Activated T-cell treated with anti-CD3 and anti-CD28 coated beads, Interleukin-2, amount 50 U/mL, for 24 hours (primary cell): ENCODE results near the gene NFIC.
"Not testable (repeated sequence)": the region's sequence is repeated elsewhere in the genome, so short reads cannot be mapped to it uniquely, and the experiment has no call there.

Experiments used
- DNase-seq: peaks from one replicate; pipeline ENCODE4 v3.0.0-alpha.2; 2020
- H3K27ac Mint-ChIP-seq: 2 replicates; pipeline ENCODE4 v1.8.0; 2020; ENCODE audit warnings: mild to moderate bottlenecking, mixed read lengths
- H3K27me3 Mint-ChIP-seq: 2 replicates; pipeline ENCODE4 v1.8.0; 2020; ENCODE audit warnings: mixed read lengths
- H3K36me3 Mint-ChIP-seq: 2 replicates; pipeline ENCODE4 v1.8.0; 2020; ENCODE audit warnings: low read depth, mixed read lengths
- H3K4me1 Mint-ChIP-seq: 2 replicates; pipeline ENCODE4 v1.8.0; 2020; ENCODE audit warnings: low read depth, mixed read lengths
- H3K4me3 Mint-ChIP-seq: 2 replicates; pipeline ENCODE4 v1.8.0; 2020; ENCODE audit warnings: mild to moderate bottlenecking, moderate library complexity, mixed read lengths
- H3K9me3 Mint-ChIP-seq: 2 replicates; pipeline ENCODE4 v1.8.0; 2020; ENCODE audit warnings: mixed read lengths

NFIC gene

GRCh38 chr19:3370214-3370720, 3.9 kb downstream of the NFIC start:
- no peak for DNase-seq
- Mint-ChIP-seq H3K4me3 (no peak overlapping the region), H3K9me3 (no peaks in the 10 kb centered on the region), H3K36me3 (no peaks in the 10 kb centered on the region), H3K27me3 (no peaks in the 10 kb centered on the region), H3K4me1 (peaks cover 43% of the 10 kb centered on the region), H3K27ac (no peak overlapping the region)

GRCh38 chr19:3370728-3371591, 4.6 kb downstream of the NFIC start:
- no peak for DNase-seq
- Mint-ChIP-seq H3K36me3 (peaks cover 2% of the 10 kb centered on the region), H3K4me1 (peaks cover 38% of the 10 kb centered on the region), H3K27me3 (no peaks in the 10 kb centered on the region), H3K9me3 (no peaks in the 10 kb centered on the region), H3K27ac (no peak overlapping the region), H3K4me3 (no peak overlapping the region)

GRCh38 chr19:3372413-3372812, 6.0 kb downstream of the NFIC start:
- H3K9me3 Mint-ChIP-seq, result no peaks in the 10 kb centered on the region
- peaks cover 38% of the 10 kb centered on the region for H3K4me1 Mint-ChIP-seq
- H3K4me3 Mint-ChIP-seq, result no peak overlapping the region
- H3K27ac Mint-ChIP-seq, result no peak overlapping the region
- H3K27me3 Mint-ChIP-seq, result no peaks in the 10 kb centered on the region
- no peak for DNase-seq
- peaks cover 2% of the 10 kb centered on the region for H3K36me3 Mint-ChIP-seq

GRCh38 chr19:3373971-3374368, 7.6 kb downstream of the NFIC start:
- DNase-seq, result no peak
- Mint-ChIP-seq H3K4me3 (no peak overlapping the region), H3K9me3 (no peaks in the 10 kb centered on the region), H3K27ac (peak overlapping the region; percentile 69), H3K36me3 (peaks cover 2% of the 10 kb centered on the region), H3K4me1 (peaks cover 24% of the 10 kb centered on the region), H3K27me3 (no peaks in the 10 kb centered on the region)

- Mint-ChIP-seq H3K4me3 (no peak overlapping the region), H3K36me3 (peaks cover 2% of the 10 kb centered on the region), H3K27me3 (no peaks in the 10 kb centered on the region), H3K4me1 (peaks cover 21% of the 10 kb centered on the region), H3K27ac (peak overlapping the region; percentile 69), H3K9me3 (no peaks in the 10 kb centered on the region)
- DNase-seq, result no peak
Measured at GRCh38 chr19:3374369-3375112, 8.2 kb downstream of the NFIC start.

- DNase-seq, result no peak
- no peaks in the 10 kb centered on the region for H3K27me3 Mint-ChIP-seq
Measured at GRCh38 chr19:3375221-3376090, 9.1 kb downstream of the NFIC start.

GRCh38 chr19:3376091-3376455, 9.7 kb downstream of the NFIC start:
- DNase-seq, H3K4me1 Mint-ChIP-seq, H3K9me3 Mint-ChIP-seq, H3K36me3 Mint-ChIP-seq, H3K4me3 Mint-ChIP-seq, H3K27ac Mint-ChIP-seq, H3K27me3 Mint-ChIP-seq: not testable (repeated sequence)

More at GRCh38 chr19:3375221-3376090, 9.1 kb downstream of the NFIC start:
- Mint-ChIP-seq H3K9me3 (no peaks in the 10 kb centered on the region), H3K36me3 (peaks cover 2% of the 10 kb centered on the region), H3K27ac (no peak overlapping the region), H3K4me1 (peaks cover 14% of the 10 kb centered on the region), H3K4me3 (no peak overlapping the region)

GRCh38 chr19:3378352-3379150, 12.2 kb downstream of the NFIC start:
- H3K27me3 Mint-ChIP-seq, result no peaks in the 10 kb centered on the region
- H3K36me3 Mint-ChIP-seq, result peaks cover 23% of the 10 kb centered on the region
- no peaks in the 10 kb centered on the region for H3K9me3 Mint-ChIP-seq
- H3K27ac Mint-ChIP-seq, result no peak overlapping the region
- no peak overlapping the region for H3K4me3 Mint-ChIP-seq
- H3K4me1 Mint-ChIP-seq, result peaks cover 15% of the 10 kb centered on the region
- DNase-seq, result no peak

GRCh38 chr19:3380829-3381228, 14.4 kb downstream of the NFIC start:
- no peak for DNase-seq
- Mint-ChIP-seq H3K36me3 (peaks cover 23% of the 10 kb centered on the region), H3K9me3 (no peaks in the 10 kb centered on the region), H3K4me1 (peaks cover 17% of the 10 kb centered on the region), H3K27ac (no peak overlapping the region), H3K27me3 (no peaks in the 10 kb centered on the region), H3K4me3 (no peak overlapping the region)

- Mint-ChIP-seq H3K4me3 (no peak overlapping the region), H3K27ac (no peak overlapping the region), H3K9me3 (no peaks in the 10 kb centered on the region), H3K4me1 (peaks cover 17% of the 10 kb centered on the region), H3K36me3 (peaks cover 23% of the 10 kb centered on the region), H3K27me3 (no peaks in the 10 kb centered on the region)
- no peak for DNase-seq
Measured at GRCh38 chr19:3381701-3382372, 15.5 kb downstream of the NFIC start.

GRCh38 chr19:3382460-3383100, 16.2 kb downstream of the NFIC start:
- peaks cover 17% of the 10 kb centered on the region for H3K4me1 Mint-ChIP-seq
- no peak for DNase-seq
- no peaks in the 10 kb centered on the region for H3K27me3 Mint-ChIP-seq
- H3K4me3 Mint-ChIP-seq, result no peak overlapping the region
- H3K9me3 Mint-ChIP-seq, result no peaks in the 10 kb centered on the region
- peak overlapping the region; percentile 63 for H3K27ac Mint-ChIP-seq
- peaks cover 23% of the 10 kb centered on the region for H3K36me3 Mint-ChIP-seq

GRCh38 chr19:3383121-3383722, 16.8 kb downstream of the NFIC start:
- Mint-ChIP-seq H3K27ac (no peak overlapping the region), H3K4me3 (no peak overlapping the region), H3K36me3 (peaks cover 23% of the 10 kb centered on the region), H3K9me3 (no peaks in the 10 kb centered on the region), H3K27me3 (no peaks in the 10 kb centered on the region), H3K4me1 (peaks cover 18% of the 10 kb centered on the region)
- no peak for DNase-seq
